T-helper 2 cell treated with Interferon-gamma antibody and Interleukin-4, amounts not matched to agents 100 ng/mL and 5 ng/mL, for 36 hours (primary cell): ENCODE data around the gene CIITA. TPM values are rescaled to one million over a fixed set of nuclear protein-coding genes. Genes with fewer than 3 reads are reported as not detected.
"Not testable (repeated sequence)": the region's sequence is repeated elsewhere in the genome, so short reads cannot be mapped to it uniquely, and the experiment has no call there.

Experiments used
- intact Hi-C: fragments of 100-400 bp; cut with micrococcal nuclease; formaldehyde crosslinking; loops from one replicate; pipeline ENCODE4 v1.15.1; 2023
- total RNA-seq: library from RNA; stranded (reverse); gene quantifications from 2 replicates; pipeline ENCODE4 v1.2.3, GENCODE V29; 2022

CIITA gene, protein sequence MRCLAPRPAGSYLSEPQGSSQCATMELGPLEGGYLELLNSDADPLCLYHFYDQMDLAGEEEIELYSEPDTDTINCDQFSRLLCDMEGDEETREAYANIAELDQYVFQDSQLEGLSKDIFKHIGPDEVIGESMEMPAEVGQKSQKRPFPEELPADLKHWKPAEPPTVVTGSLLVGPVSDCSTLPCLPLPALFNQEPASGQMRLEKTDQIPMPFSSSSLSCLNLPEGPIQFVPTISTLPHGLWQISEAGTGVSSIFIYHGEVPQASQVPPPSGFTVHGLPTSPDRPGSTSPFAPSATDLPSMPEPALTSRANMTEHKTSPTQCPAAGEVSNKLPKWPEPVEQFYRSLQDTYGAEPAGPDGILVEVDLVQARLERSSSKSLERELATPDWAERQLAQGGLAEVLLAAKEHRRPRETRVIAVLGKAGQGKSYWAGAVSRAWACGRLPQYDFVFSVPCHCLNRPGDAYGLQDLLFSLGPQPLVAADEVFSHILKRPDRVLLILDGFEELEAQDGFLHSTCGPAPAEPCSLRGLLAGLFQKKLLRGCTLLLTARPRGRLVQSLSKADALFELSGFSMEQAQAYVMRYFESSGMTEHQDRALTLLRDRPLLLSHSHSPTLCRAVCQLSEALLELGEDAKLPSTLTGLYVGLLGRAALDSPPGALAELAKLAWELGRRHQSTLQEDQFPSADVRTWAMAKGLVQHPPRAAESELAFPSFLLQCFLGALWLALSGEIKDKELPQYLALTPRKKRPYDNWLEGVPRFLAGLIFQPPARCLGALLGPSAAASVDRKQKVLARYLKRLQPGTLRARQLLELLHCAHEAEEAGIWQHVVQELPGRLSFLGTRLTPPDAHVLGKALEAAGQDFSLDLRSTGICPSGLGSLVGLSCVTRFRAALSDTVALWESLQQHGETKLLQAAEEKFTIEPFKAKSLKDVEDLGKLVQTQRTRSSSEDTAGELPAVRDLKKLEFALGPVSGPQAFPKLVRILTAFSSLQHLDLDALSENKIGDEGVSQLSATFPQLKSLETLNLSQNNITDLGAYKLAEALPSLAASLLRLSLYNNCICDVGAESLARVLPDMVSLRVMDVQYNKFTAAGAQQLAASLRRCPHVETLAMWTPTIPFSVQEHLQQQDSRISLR
- total RNA-seq = 34.4 and 36.0 TPM in 2 replicates

DNA sequence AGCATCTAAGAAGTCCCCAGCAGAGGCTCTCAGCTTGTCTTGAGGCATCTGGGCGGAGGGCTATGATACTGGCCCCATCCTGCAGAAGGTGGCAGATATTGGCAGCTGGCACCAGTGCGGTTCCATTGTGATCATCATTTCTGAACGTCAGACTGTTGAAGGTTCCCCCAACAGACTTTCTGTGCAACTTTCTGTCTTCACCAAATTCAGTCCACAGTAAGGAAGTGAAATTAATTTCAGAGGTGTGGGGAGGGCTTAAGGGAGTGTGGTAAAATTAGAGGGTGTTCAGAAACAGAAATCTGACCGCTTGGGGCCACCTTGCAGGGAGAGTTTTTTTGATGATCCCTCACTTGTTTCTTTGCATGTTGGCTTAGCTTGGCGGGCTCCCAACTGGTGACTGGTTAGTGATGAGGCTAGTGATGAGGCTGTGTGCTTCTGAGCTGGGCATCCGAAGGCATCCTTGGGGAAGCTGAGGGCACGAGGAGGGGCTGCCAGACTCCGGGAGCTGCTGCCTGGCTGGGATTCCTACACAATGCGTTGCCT is at the start of gene CIITA:
Gene CIITA (plus strand): TSS at position 404 of the 543 bp plus-strand sequence. CDS start 129 bp downstream, at position 533.
- intact Hi-C loops = loop anchor here (2.0 to 5.0 kb wide), 5 partner anchors 42 to 1785 kb away; partner anchors contain the start of genes ATF7IP2, DEXI and HAPSTR1

DNA sequence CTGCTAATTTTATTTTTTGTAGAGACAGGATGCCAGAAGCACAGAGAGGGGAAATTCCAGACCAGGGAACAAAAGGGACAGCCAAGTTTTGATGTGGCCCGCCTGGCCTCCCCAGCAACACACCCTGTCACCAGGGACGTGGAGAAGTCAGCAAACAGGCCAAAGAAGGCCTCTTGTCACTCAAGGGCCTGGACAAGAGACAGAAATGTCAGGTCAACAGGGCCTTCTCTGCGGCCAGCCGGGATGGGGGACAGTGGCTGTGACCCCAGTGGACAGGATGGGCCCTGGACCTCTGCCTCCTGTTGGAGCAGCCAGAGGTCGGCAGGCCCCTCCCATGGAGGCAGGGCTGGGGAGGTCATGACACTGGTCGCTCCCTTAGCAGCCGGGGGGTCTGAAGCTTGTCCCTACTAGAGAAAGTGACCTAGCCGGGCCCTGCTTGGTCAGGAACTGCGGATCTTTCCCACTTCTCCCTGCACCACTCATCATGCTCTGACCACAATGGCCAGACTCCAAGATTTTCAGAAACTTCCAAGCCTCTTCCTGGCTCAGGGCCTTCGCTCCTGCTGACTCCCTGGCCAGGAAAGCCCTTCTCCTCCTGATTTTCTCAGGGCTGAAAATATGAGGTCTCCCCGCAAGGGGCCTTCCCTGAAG is 49.2 kb upstream of the CIITA start:
- intact Hi-C loops = no loop called here

DNA sequence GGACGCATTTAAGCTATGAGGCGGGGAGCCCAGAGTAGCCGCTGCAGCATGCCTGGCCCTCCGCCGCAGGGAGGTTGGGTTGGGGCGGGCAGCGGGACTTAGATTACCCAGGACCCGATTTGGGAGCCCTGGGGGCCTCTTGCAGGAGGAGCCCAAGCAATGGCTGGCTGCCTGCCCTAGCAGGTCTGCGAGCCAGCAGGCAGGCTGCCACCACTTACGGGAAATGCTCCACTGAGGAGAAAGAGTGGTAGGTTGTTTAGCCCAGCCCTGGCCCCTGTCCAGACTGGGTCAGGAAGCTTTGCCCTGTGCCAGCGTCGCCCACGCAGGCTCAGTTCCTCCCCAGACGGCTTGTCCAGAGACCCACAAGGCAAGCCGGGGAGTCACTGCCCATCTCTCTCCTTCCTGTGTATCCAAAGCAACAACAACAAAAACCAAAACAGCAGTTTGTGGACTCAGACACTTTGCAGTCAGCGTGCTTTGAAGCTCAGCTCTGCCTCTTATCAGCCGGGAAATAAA is 48.1 kb upstream of the CIITA start:
- intact Hi-C loops = no loop called here

DNA sequence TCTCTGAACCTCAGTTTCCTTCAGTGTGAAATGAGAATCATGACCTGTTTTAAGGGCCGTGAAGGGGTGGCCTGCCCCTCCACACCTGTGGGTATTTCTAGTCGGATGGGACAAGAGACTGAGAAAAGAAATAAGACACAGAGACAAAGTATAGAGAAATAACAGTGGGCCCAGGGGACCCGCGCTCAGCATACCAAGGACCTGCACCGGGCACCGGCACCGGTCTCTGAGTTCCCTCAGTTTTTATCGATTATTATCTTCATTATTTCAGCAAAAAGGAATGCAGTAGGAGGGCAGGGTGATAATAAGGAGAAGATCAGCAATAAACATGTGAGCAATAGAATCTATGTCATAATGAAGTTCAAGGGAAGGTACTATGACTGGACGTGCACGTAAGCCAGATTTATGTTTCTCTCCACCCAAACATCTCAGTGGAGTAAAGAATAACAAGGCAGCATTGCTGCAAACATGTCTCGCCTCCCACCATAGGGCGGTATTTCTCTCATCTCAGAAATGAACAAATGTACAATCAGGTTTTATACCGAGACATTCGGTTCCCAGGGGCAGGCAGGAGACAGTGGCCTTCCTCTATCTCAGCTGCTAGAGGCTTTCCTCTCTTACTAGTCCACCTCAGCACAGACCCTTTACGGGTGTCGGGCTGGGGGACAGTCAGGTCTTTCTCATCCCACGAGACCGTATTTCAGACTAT is 47.5 kb upstream of the CIITA start:
- intact Hi-C loops = not testable (repeated sequence)

DNA sequence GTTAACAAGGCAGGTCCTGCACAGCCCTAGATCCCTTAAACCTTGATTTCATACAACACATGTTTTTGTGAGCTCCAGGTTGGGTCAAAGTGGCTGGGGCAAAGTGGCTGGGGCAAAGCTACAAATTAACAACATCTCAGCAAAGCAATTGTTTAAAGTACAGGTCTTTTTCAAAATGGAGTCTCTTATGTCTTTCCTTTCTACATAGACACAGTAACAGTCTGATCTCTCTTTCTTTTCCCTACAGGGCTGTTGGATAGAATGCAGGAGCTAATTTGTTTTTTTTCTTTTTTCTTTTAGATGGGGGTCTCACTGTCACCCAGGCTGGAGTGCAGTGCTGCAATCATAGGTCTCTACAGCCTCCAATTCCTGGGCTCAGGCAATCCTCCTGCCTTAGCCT is 46.8 kb upstream of the CIITA start:
- intact Hi-C loops = not testable (repeated sequence)

DNA sequence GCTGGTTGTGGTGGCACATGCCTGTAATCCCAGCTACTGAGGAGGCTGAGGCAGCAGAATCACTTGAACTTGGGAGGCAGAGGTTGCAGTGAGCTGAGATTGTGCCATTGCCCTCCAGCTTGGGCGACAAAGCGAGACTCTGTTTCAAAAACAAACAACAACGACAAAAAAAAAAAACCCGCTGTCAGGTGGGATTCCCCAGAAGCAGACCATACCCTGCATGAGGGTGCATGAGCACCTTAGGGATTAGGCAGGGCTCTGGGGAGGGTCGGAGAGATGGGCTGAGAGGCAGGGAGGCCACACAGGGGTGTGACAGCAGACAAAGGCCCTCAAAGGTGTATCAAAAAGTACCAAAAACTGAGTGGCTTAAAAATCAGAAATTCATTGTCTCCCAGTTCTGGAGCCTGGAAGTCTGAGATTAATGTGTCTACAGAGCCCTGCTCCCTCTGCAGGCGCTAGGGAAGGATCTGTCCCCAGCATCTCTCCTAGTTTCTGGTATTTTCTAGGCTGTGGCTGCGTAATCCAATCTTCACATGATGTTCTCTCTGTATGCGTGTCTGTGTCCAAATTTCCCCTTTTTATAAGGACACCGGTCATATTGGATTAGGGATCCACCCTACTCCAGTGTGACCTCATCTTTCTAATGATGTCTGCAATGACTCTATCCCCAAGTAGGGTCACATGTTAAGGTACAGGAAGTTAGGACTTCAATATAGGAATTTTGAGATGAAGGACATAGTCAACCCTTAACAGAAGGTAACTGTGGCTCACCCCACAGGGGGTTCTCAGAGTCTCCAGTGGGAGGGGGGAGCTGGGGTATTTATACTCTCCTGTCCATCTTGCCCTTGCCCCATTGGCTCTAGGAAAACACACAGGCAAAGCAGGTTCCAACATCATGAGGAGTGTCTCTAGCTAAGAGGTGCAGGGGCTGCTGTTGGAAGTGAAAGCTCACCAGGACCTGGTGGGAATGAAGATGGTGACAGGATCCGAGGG is 44.8 kb upstream of the CIITA start:
- intact Hi-C loops = no loop called here

DNA sequence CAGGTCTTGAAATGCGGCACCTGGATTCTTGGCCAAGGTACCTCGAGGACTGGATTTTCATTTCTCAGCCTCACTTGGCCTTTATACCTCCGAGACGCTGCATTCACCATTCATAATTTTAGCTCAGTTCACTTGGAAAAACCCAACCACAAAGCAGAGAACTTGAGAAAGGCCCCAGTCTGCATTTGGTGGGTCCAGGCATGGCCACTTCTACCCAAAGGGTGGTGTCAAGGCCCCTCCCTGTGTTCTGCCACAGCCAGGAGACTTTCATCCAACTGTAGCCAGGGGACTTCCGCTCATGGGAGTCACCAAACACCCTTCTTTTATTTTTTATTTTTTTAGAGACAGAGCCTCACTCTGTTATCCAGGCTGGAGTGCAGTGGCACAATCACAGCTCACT is 43.7 kb upstream of the CIITA start:
- intact Hi-C loops = no loop called here

DNA sequence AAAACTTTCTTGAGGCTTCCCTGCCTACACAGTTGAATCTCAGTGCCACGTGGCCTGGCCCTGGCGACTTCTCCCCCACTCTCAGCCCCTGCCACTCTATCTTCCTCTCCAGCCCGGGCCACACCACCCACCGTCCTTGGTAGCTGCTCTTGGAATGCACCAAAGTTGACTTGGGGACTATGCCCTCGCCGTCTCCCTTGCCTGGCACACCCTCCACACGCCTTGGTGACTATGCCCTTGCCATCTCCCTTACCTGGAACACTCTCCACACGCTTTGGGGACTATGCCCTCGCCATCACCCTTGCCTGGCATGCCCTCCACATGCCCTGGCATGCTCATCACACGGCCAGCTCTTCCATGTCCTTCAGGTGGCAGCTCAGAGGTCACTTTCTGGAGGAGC is 42.9 kb upstream of the CIITA start:
- intact Hi-C loops = no loop called here

DNA sequence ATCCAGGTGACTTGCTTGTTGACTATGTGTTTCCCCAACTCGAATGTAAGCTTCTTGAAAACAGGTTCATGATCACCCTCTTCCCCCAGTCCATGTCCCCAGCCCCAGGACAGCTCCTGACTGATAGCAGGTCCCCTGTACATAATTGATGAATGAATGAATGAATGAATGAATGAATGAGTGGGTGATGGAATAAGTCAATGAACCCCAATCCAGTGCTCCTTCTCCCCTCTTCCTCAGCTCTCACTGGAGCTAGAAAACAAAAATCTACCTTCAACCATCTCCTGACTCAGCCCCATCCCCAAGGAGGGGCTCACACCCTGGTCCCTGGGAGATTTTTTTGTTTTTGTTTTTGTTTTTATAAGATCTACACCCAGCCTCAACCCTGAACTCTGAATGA is 42.2 kb upstream of the CIITA start:
- intact Hi-C loops = no loop called here

DNA sequence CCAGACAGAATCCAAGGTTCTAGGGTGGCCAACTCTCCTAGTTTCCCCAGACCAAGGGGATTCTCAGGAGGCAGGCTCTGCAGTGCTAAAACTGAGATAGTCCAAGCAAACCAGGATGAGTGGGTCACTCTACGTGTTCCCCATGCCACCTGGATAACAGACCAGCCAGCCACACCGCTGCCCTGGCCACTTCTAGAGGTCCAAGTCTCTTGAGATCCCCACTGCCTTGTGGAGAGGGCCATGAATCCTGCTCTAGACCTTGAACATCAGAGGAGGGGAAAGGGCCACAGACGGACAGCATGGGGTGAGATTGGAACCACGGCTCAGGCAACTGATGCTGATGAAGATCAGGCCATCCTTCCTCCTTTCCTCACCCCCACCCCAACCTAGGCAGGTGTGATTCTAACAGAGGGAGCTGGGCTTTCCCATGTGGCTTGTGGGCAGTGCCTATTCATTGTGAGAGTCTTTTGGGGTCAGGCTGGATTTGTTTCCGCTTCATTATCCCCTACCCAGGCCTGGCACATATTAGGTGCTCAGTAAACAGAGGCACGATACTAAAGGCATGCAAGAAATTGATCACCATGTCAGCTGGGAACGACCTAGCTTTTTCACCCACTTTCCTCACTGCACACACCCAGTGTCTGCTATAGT is 41.6 kb upstream of the CIITA start:
- intact Hi-C loops = no loop called here

DNA sequence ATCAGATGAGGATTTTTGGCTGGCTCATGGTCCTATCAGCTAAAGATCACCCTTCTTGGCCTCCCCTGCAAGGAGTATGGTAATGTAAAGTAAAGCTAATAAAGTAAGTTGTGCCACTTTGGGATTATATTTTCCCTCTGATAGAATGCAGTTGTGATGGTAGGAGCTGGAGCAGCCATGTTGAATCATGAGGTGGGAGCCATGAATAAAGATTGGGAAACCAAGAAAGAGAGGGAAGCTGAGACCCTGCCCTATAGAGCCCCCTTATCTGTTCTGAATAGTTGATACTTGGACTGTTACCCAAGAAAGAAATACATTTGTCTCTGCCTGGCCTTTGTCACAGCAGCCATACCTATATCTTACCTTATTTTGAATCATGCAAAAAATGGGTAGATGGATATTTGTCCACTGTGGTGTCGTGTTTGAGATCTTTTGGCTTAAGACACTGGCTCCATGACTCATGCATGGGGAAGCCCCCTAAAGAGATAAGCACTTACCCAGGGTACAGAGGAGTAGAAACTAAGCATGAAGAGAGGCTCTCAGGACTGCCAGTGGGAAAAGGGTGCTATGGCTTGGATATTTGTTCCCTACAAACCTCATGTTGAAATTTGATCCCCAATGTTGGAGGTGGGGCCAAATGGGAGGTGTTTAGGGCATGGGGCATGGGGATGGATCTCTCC is 40.7 kb upstream of the CIITA start:
- intact Hi-C loops = no loop called here

DNA sequence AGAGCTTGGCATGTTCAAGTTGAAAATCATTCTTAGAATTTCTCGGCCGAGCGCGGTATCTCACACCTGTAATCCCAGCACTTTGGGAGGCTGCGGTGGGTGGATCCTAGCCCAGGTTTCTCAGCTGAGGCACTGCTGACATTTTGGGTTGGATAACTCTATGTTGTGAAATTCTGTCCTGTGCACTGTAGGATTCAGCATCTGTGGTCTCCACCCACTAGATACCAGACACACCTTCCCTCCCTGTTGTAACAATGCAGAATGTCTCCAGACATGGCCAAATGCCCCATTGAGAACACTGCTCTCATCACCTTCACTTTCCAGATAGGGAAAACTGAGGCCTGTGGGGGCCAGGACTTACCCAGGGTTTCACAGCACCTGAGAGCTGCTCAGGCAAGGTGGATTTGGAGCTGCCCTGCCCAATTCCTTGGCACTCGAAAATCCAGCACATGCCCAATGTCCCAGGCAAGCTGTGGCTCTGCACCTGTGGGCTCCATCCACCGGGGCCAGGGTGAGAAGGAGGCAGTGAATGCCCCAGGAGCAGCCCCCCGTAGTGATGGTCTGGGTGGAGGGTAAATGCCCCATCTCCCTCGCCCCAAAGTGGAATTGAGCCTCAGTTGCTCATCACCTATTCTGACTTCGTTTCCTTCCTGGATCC is 38.3 kb upstream of the CIITA start:
- intact Hi-C loops = no loop called here

DNA sequence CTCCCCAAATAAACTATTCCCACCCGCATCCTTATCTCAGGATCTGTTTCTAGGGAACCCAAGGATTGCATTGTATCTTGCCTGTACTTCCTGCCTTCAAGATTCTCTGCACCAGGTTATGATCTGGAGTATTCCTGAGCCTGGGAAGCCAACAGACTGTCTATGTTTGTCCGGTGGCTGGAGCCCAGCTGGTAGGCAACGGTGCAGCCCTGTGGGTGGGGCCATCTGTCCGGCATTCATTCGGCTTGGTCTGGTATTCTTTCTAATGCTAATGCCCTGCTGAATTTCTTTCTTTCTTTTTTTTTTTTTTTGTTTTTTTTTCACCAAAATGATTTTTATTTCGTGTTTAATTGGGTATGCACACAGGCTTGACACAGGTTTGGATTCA is 37.7 kb upstream of the CIITA start:
- intact Hi-C loops = no loop called here

DNA sequence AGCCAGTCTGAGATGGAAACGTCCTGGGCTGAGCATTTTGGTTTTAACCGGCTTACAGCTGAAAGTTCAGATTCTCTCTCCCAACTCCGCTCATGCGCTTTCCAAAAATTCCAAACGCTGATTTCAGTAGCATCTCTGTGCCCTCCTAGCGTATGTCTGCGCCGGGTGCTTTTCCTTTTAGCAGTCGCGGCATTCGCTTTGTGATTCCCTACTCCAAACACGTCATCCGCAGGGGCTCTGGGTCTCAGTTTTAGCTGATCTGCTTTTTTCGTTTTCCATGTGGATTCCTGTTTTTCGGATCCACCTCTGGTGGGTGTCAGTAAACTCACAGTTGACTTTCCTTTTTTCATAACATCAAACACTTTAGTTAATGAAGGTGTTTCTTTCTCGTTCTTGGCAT is 36.3 kb upstream of the CIITA start:
- intact Hi-C loops = no loop called here

DNA sequence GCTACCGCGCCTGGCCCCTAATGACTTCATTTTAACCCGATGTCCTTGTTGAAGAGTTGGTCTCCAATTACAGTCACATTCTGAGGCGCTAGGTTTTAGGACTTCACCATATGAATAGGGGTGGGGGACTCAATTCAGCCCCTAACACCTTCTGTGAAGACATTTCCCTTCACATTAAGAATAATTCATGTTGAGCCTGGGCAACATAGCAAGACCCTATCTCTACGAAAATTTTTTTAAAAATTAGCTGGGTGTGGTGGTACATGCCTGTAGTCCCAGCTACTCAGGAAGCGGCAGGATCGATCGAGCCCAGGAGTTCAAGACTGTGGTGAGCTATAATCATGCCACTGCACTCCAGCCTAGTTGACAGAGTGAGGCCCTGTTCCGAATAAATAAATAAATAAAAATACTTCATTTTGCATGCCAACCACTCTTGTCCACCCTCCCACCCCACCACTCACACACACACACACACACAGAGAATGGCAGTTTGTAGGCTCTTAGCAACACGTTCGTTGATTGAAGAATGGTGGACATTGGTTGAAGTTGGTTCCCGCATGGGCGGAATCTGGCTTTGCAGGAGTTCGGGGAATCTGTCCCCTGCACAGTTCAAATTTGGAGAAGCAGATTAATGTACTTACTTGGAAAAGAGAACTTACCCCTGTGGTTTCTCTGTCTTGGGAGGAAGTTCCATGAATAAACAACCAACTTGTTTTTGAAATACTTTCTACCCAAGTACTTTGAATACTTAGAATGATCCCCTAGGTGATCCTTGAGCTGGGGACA is 30.6 kb upstream of the CIITA start:
- intact Hi-C loops = no loop called here

DNA sequence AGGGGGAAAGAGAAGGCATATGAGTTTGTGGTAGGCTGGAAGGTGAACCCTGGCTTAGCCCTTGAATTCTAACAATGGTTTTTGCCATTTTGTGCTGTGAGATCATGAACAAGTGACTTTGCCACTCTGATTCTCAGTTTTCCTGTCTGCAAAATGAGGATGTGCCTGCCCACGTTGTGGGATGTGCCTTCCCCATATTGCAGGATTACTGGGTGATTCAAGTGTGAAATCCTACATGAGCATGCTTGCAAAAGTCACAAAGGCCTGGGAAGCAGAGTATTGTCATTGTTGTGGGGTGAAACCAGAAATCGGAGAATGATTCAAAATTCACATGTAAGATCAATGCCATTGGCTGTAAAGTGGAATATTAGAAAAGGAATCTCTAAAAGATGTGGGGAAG is 29.8 kb upstream of the CIITA start:
- intact Hi-C loops = no loop called here
